Mesothelial cell of epicardium (in vitro differentiated cells): ENCODE measurements around the gene GNE. TPM values are rescaled to one million over a fixed set of nuclear protein-coding genes. Genes with fewer than 3 reads are reported as not detected.

Experiments used
- DNase-seq, 2 experiments: peaks; one replicate each; pipeline ENCODE4 v3.0.0; 2021; ENCODE audit warnings: low spot score in 2 of 2; ENCODE audit not compliant: unreplicated experiment in 2 of 2
- H3K27ac Mint-ChIP-seq: 2 replicates; pipeline ENCODE4 v1.8.0; 2021; ENCODE audit warnings: mixed read lengths
- H3K27me3 Mint-ChIP-seq: 2 replicates; pipeline ENCODE4 v1.8.0; 2021; ENCODE audit warnings: low read depth, mixed read lengths
- H3K36me3 Mint-ChIP-seq: 2 replicates; pipeline ENCODE4 v1.8.0; 2021; ENCODE audit warnings: mixed read lengths
- H3K4me1 Mint-ChIP-seq: 2 replicates; pipeline ENCODE4 v1.8.0; 2021; ENCODE audit warnings: mixed read lengths
- H3K4me3 Mint-ChIP-seq: 2 replicates; pipeline ENCODE4 v1.8.0; 2021; ENCODE audit warnings: mild to moderate bottlenecking, moderate library complexity, mixed read lengths
- H3K9me3 Mint-ChIP-seq: 2 replicates; pipeline ENCODE4 v1.8.0; 2021; ENCODE audit warnings: mixed read lengths
- total RNA-seq: library from RNA; stranded (reverse); gene quantifications from 3 replicates; pipeline ENCODE4 v1.2.1, GENCODE V29; 2021
- TF ChIP-seq, protein P1 (sequence below): fragments of 200-600 bp; sonication (generic); IDR thresholded peaks from one replicate; pipeline ENCODE4 v1.5.0; 2021; ENCODE audit warnings: antibody characterized with exemption; ENCODE audit not compliant: unreplicated experiment

The GNE gene
- total RNA-seq, 1 donor from 2014 or later, result 12.1 TPM

DNA sequence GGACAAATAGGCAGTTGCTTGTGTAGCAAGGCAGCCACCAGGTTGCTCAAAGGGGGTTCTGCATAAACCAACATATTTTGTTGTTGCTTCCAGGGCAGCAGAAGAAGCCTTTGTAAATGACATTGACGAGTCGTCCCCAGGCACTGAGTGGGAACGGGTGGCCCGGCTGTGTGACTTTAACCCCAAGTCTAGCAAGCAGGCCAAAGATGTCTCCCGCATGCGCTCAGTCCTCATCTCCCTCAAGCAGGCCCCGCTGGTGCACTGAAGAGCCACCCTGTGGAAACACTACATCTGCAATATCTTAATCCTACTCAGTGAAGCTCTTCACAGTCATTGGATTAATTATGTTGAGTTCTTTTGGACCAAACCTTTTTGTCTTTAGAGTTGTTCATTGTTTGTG is 46.7 kb downstream of the GNE start:
- Mint-ChIP-seq H3K4me1 (no peaks in the 10 kb centered on the region), H3K27me3 (no peaks in the 10 kb centered on the region), H3K9me3 (no peaks in the 10 kb centered on the region), H3K4me3 (no peak overlapping the region), H3K27ac (no peak overlapping the region), H3K36me3 (peaks cover 28% of the 10 kb centered on the region)
- TF ChIP-seq, protein P1, sequence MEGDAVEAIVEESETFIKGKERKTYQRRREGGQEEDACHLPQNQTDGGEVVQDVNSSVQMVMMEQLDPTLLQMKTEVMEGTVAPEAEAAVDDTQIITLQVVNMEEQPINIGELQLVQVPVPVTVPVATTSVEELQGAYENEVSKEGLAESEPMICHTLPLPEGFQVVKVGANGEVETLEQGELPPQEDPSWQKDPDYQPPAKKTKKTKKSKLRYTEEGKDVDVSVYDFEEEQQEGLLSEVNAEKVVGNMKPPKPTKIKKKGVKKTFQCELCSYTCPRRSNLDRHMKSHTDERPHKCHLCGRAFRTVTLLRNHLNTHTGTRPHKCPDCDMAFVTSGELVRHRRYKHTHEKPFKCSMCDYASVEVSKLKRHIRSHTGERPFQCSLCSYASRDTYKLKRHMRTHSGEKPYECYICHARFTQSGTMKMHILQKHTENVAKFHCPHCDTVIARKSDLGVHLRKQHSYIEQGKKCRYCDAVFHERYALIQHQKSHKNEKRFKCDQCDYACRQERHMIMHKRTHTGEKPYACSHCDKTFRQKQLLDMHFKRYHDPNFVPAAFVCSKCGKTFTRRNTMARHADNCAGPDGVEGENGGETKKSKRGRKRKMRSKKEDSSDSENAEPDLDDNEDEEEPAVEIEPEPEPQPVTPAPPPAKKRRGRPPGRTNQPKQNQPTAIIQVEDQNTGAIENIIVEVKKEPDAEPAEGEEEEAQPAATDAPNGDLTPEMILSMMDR, result no peak
- no peak for DNase-seq

DNA sequence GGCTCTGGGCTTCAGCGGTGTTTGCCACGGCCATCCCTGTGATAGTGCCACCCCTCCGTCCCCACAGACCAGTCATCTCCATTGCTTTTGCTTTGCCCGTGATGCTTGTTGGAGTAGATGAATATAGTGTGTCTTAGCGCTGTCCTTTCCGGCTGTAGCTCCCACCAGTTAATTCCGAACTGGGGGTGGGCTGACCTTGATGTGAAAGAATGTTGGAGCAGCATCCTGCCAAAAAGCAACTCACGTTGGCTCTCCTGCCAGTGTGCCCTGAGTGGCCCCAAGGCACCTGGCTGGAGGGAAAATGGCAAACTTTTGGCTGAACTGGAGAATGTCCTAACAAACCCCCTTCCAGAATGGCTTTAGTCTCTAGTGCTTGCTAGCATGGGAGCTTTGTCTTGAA is 47.5 kb downstream of the GNE start:
- no peak overlapping the region for H3K27ac Mint-ChIP-seq
- H3K27me3 Mint-ChIP-seq, result no peaks in the 10 kb centered on the region
- no peaks in the 10 kb centered on the region for H3K4me1 Mint-ChIP-seq
- TF ChIP-seq, protein P1, result no peak
- H3K36me3 Mint-ChIP-seq, result peaks cover 27% of the 10 kb centered on the region
- DNase-seq, result no peak
- no peaks in the 10 kb centered on the region for H3K9me3 Mint-ChIP-seq
- no peak overlapping the region for H3K4me3 Mint-ChIP-seq

DNA sequence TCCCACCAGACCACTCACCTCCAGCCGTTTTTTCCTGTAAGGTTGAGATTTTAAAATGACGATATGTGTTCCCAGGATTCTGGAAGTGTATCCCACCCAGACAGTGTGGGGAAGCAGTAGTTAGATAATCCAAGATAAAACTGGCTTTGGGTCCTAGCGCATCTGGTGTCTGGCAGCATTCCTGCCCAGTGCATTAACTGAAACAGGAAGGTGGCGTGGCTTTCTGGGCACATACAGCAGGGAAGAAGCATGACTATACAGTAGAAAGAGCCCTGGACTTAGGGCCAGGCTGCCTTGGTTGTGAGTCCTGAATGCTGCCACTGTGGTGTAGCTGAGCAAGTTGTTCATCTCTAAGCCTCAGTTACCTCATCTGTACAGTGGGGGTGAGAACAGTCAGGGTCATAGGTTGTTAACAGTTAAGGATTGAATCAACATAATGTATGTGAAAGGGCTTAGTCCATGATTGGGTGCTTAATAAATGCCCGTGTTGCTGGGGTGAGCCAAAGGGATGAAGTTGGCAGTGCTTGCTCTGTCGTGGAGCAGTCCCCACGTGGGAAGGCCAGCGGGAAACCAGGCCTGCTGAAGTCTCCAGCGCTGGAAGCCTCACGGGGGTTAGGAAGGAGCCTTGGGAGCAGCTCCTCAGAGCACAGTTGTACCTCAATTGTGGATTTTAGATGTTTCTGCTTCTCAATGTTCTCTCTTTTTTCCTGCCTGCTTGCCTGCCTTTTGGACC is 49.6 kb downstream of the GNE start:
- H3K36me3 Mint-ChIP-seq, result peaks cover 34% of the 10 kb centered on the region
- no peak overlapping the region for H3K27ac Mint-ChIP-seq
- no peaks in the 10 kb centered on the region for H3K4me1 Mint-ChIP-seq
- DNase-seq, result no peak
- TF ChIP-seq, protein P1, result no peak
- no peaks in the 10 kb centered on the region for H3K9me3 Mint-ChIP-seq
- no peak overlapping the region for H3K4me3 Mint-ChIP-seq
- H3K27me3 Mint-ChIP-seq, result no peaks in the 10 kb centered on the region

DNA sequence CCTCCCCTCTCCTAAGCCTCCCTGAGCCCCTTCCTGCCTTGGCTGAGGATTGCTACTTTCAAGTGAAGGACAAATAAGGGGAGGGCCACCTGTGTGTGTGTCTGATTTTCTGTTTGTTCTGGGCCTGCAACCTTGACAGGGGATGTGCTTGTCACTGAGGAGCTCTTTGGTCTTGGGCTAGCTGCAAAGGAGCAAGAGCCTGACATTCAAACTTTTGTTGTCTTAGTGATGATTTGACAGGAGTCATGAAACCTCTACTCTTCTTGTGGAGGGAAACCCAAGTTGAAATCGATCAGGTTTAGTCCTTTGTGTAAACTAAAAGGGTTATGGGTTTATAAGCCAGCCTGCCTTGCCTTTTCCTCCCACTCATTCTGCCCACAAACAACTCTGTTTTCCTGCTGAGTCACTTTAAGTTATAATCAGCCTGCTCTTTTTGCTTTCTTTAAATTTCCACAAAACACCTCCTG is 50.7 kb downstream of the GNE start:
- DNase-seq, result no peak
- Mint-ChIP-seq H3K27ac (no peak overlapping the region), H3K9me3 (no peaks in the 10 kb centered on the region), H3K4me1 (no peaks in the 10 kb centered on the region), H3K27me3 (no peaks in the 10 kb centered on the region), H3K36me3 (peaks cover 33% of the 10 kb centered on the region), H3K4me3 (no peak overlapping the region)
- TF ChIP-seq, protein P1, result no peak

DNA sequence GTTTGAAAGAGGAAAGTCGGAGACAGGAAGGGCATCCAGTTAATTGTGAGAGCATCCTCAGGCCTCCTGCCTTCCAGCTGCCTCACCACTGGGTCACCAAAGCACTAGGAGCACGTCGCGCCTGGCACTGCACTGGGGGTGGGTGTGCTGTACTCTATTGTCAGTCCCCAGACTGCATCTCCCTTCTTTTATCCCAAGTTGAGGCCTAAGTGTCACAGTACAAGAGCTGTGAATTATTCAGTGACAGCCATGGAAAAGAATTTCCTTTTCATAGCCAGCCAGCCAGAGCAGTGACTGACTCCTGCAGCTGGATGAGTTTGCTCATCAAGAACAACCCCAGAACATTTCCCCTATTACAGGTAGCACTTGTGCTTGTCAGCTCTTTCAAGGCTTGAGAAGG is 51.2 kb downstream of the GNE start:
- Mint-ChIP-seq H3K27me3 (no peaks in the 10 kb centered on the region), H3K4me1 (no peaks in the 10 kb centered on the region), H3K27ac (no peak overlapping the region), H3K9me3 (no peaks in the 10 kb centered on the region), H3K4me3 (no peak overlapping the region), H3K36me3 (peaks cover 37% of the 10 kb centered on the region)
- DNase-seq, result no peak
- TF ChIP-seq, protein P1, result no peak
